ENCODE results near the gene SMC1A.
"Not testable (repeated sequence)": the region's sequence is repeated elsewhere in the genome, so short reads cannot be mapped to it uniquely, and the experiment has no call there.

SMC1A gene

DNA sequence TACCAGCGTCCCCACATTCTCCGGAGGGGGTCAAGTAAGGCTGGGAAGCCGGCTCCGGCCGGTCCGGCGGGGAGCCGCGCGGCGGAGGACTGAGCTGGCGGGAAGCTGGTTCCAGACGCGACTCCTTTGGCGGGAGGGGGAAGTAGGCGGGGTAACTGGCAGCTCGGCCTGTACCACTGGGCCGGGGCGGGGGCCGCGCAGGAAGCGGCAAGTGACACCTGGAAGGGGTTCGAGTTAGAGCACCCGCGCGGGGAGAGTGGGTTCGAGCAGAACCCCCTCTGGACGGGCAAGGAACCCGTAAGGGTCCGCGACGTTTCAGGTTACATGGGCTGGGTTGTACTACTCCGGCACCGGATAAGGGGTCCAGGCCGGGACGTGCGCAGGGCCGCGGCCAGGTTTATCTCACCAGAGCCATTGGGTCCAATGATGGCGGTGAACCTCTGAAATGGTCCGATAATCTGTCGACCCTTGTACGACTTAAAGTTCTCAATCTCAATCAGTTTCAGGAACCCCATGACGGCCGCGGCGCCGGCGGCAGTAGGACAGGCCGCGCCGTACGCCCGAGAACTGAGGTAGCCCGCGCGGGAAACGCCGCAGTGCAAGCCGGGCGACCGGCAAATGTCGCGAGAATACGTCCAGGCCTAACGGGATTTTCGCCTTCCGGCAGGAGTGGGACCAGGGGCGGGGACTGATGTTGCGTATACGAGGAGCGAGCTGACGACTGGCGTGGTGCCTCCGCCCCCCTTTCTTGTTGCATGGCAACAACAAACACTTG, at the start of gene SMC1A:
Gene SMC1A (minus strand): TSS at position 569 of the 775 bp plus-strand sequence. CDS start 54 bp downstream, at position 515.
- peak; percentile 87 for DNase-seq (ENCODE audit: low spot score)

DNA sequence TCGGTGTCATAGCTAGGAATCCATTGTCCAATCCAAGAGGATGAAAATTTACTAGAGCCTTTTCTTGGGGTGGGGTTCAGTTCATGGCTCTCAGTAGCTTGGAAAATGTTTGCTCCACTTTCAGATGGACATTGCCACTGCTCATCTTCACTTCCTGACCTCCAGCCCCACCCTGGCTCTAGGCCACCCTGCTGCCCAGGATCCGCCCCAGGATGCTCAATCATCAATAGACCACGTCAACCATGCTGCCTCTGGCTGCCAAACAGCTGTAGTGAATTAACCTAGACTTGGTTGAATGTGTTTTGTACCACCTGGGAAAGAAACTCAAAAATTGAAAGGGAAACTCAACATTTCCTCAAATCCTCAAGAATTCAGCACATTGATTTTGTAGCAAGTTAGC, 48.9 kb upstream of the SMC1A start:
- no peak for DNase-seq (ENCODE audit: low spot score)

DNA sequence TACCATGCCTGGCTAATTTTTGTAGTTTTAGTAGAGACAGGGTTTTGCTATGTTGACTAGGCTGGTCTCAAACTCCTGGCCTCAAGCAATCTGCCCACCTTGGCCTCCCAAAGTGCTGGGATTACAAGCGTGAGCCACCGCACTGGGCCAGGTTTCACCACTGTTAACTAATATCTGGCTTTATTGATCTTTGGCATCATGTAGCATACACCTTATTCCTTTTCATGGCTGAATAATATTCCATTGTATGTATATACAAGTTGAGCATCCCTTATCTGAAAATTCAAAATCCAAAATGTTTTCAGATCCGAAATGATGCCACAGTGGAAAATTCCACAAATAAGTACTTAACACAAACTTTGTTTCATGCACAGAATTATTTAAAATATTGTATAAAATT, 46.2 kb upstream of the SMC1A start:
- DNase-seq (ENCODE audit: low spot score), result not testable (repeated sequence)

DNA sequence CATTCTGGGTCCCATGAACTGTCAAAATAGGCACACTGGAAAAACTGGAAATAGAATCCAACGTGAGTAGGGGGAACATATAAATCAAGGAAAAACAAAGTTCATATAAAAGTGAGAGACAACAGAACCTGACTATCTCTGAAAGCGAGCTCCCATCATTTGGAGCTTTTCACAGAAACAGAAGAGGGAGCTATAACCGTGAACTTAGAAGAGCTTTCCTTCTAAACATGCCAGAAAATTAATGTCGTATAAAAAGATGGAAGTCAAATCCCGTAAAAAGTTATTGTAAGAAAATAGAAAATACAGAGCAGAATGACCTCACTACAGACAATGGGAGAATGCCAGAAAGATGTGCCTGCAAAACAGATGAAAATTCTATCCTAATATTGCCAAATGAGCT, 35.6 kb upstream of the SMC1A start:
- no peak for DNase-seq (ENCODE audit: low spot score)

DNA sequence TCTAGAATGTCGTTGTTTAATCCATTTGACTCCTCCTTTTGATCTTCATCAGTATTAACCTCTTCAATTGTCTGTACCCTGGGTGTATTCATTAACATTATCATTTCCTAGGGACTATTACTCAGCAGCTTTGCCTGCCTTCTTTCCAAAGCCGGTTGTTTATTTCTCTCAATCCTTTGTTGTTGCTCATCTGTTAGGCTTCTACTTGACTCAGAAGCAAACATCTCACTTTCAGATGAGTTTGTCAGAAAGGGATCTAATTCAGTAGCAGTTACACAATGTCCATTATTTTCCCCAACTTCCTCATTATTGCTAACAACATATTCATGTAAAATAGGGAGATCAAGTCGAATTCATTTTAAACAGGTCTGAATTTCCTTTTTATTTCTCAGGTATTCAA, 33.8 kb upstream of the SMC1A start:
- no peak for DNase-seq (ENCODE audit: low spot score)

DNA sequence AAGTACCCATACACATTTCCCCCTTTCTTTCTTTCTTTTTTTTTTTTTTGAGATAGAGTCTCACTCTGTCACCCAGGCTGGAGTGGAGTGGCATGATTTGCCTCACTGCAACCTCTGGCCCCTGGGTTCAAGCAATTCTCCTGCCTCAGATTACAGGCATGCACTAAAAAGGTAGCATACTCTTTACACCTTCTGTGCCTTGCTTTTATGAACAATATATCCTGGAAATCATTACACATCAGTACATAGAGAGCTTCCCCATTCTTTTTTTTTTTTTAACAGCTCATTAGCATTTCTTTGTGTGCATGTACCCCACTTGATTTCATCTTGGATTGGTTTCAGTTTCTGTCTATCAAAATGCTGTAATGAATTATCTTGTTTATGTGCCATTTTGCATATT, 30.4 kb upstream of the SMC1A start:
- DNase-seq (ENCODE audit: low spot score), result no peak

DNA sequence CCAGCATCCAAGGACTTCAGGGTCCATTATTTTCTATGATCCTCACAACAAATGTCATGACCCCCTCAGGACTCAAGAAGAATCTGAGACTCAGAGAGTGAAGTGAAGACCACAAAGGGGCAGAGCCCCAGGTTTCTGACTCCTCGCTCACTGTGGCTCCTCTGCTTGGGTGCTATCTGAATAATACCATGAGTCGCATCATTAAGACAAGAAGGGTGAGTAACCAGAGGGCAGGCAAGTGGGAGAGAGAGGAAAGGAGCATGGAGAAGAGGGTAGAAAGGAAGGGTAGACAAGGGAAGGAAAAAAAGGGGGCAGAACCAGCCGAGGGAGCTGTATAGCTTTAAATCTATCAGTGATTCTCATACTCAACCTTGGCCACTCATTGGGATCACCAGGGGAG, 27.2 kb upstream of the SMC1A start:
- DNase-seq (ENCODE audit: low spot score), result no peak

DNA sequence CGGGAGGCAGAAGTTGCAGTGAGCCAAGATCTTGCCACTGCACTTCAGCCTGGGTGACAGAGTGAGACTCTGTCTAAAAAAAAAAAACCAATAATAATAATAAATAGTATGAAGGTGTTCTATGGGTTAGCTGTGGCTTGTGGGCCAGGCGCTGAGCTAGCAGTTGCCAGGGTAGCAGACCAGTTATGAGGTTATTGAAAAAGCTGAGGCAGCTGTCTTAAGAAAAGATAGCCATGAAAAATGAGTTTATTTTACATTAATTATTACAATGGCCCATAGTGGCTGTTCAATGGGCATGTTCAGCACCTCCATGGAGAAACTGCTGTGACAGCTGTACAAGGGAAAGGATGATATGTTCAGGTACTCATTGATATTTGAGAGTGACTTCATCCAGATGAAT, 25.0 kb upstream of the SMC1A start:
- DNase-seq (ENCODE audit: low spot score), result no peak

DNA sequence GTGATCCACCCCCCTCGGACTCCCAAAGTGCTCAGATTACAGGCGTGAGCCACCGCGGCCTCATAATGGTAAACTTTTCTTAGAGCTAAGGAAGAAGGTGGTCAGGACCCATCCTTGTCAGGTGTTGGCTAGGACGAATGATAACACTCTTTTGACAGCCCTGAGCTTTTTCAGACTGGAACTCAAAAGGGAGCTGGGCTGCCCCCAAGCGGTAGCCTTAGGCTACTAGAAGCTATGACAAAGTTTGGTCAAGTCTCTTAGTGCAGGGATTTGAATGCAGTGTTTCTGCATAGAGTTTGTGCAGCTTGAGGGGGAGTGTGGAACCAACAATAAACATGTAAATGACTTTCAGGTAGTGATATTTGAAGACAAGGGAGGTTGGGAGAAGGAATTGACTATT, 23.5 kb upstream of the SMC1A start:
- peak; percentile 3 for DNase-seq (ENCODE audit: low spot score)

DNA sequence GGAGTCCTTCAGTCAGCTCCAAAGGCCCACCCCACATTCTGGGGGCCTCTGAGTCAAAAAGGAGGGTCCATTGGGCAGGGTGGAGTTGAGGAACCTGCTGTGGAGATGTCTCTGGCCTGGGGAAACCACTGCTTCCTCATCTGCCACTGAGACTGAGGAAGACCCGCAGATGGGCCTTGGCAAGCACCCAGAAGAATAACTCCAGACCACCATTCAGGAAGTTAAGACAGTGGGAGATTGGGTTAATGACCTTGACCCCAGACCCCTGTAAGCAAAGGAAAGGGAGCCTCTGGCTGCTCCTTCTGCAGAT, 19.8 kb upstream of the SMC1A start:
- no peak for DNase-seq (ENCODE audit: low spot score)

DNA sequence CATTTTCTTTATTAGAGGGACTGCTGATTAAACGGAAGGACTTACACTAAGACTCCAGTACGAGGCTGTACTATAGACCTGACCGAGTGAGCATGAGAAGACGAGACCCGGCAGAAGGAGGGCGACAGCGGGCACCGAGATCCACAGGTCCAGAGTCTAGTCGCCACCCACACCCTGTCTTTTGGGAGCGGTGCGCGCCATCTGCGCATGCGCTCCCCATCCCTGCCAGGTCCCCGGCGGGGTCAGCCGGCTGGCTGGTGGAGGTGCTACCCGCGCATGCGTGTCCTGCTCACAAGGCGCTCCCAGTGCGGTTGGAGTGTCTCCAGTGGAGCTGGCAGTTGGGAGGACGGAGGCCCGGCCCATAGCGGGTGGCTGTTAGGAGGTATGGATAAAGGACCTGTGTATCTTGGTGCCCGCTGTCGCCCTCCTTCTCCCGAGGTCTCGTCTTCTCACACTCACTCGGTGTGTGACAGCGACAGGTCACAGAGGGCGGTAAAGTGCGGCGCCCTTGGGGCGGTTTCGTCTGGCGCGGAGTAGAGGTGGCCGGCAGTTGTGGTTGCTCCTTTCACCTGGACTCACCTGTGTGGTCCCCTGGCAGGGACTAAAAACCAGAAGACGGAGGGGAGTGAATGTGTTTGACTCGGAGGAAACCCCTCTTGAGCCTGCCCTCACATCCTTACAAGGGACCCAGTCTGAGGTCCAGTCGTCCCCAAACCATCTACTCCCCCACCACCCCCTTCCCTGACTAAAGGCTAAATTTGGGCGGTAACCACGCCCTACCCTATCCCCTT, 19.3 kb upstream of the SMC1A start:
- peak; percentile 84 for DNase-seq (ENCODE audit: low spot score)

DNA sequence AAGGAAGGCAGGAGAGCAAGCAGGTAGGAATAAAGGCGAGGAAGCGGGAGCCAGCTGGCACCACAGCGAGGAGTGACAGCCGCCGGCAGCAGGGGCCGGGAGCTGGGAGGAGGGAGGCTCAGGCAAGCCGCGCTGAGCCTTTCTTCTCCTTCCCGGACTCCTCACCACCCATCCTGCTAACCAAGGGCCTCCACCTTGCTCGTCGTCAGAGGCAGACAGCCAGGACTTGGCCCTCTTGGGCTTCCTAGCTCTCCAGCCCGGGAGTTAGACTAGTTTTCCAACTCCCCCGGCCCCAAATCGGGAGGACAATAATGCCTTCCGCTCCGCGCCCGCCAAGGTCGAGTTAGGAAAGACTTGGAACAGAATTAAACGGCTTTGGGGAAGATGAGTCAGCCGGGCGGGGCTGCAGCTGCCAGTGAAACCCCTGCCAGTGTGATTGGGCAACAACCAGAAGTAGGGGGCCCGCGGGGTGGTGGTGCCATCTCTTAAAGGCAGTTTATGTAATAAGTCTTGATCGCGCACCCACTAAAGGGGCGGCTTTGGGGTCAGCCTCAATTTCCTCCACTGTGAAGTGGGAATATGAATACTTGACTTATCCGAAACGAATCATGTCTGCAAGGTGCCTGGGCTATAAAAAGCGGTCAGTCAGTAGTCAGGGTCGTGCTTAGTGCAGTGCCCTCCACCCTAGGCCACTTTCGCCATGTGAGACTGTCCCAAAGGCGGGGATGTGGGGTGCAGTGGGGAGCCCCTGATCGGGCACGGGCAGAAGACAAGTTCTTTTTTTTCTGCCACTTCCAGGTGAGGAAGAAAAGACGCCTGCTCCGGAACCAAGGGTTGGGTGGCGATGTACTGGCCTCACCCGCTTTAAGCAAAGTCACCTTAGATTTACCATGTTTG, 18.4 kb upstream of the SMC1A start:
- DNase-seq (ENCODE audit: low spot score), result peak; percentile 51

DNA sequence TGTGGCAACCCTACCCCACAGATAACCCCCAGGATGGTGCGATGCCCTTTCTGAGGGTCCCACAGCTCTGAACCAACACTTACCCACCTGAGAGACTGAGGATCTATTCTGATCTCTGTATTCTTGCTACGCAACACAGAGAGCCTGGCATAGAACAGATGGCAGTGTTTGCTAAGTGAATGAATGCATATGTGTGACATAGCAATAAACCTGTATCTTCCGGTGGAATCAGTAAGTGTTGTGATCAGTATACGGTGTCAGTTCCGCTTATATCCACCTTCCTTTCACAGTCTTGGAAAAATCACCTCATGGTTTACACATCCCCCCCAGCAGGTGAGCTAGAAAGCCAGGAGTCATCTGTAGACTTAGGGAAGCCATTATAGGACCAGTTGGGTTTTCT, 17.6 kb upstream of the SMC1A start:
- no peak for DNase-seq (ENCODE audit: low spot score)

DNA sequence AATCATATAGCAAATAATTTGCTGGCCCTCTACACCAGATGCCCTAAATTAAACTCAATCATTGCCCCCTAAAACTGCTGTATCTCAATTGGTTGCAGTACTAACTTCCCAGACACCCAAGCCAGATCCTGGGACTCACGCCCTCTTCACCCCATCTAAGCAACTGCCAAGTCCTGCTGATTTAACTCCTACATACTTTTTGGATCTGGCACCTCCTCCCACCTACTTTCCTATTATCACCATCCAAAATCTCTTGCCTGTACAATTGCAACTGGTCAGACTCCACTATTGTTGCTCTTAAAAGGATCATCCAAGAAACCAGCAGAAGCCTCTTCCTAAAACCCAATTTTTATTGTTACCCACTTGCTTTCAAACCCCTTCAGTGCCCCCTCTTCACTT, 16.4 kb upstream of the SMC1A start:
- DNase-seq (ENCODE audit: low spot score), result no peak

DNA sequence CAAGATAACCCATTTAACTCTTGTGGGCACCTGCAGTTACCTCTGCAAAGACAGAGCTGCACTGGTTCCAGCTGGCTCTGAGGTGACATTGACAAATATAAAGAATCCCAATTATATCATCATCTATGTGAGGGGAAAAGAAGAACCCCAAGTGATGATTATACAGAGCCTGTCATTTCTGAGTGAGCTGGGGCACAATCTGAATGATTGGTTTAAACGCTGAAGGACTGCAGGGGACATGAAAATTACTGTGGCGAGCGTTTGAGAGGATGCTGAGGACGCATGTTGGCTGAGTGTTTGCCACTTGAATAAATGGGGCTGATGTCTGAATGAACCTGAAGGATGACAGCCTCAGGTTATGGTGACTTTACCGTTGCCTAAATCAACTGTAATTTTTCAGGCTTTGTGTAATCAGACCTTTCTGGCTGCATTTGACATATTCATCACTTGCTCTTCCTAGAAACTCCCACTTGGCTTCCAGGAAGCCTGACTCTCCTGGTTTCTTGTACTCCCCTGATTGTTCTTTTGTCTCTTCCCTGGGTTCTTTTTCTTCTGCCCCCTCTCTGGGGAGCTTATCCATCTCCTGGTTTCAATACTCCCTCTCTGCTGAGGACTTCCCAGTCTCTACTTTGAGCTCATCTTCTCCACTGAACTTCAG, 15.8 kb upstream of the SMC1A start:
- no peak for DNase-seq (ENCODE audit: low spot score)

DNA sequence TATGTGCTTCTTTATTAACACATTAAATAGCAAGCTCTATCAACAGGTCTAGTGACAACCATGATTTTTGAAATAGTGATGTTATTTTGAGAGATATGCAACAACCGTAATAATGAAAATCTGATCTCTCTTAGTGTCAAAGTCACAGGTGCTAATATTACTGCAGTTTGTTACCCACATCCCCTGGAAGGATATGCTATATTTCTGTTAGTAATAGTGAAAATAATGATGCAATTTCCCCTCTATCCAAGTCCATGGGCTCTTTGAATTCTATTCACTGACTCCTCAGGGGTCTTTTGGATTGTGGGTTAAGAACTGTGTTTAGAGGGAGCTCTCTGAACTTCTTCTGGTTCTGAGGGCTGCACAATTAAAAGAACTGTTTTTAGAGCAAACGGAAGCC, 14.8 kb upstream of the SMC1A start:
- DNase-seq (ENCODE audit: low spot score), result no peak

DNA sequence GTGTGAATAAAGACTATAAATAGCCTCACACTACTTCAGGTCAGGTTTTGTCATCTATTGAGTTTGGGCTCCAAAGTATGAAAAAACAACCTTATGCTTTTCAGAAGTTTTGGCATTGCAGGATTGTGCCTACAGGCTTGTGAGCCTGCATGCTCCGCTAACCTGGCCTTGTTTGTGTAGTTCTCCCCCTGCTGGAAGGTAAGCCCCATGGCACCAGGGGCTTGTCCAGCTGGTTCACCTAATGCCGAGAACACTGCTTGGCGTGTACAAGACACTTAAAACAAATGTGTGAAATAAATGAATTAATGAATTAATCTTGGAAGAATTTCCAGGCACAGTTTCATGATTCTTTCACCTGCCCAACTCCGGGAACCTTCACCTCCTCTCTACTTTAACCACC, 13.5 kb upstream of the SMC1A start:
- peak; percentile 58 for DNase-seq (ENCODE audit: low spot score)

DNA sequence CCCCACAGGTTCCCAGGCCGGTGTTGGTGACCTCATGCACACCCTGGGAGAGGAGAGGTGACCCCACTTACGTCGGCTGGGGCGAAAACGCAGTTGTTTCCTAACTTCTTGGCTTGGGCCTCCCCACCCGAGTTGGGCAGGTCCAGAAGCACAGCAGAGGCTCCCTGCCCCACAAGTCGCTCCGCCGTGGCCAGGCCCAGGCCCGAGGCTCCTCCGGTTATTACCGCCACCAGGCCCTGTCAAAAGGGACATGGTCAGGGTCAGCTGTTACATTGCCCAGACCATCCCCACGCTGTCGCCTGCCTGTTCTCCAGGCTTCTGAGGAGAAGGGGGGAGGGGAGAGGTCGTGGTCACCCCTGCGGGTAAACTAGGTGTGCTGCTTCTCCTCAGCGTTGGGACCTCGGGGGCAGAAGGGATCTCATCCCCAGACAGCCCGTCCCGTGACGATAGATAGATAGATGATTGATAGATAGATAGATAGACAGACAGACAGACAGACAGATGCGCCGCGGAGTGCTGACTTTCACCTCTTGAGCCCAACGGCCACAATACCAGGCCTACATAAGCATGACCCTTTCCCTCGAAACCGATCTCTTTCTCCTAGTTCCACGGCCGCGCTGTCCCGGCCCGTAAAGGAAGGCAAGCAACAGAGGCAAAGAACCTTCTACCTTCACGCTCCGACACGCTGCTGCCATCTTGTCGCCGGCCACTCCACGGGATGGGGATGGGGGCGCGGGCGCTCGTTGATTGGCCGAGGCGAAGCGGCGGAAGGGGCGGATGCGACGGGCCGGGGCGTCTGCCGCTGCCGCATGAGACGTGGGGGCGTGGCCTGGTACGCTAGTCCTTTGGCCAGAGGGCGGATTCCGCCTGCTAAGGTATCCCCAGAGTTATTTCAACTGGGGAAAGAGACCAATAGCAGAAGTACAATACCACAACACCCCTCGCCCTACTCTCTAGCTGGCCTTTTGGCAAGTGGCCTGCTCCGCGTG, 11.5 kb upstream of the SMC1A start, which contains the start of gene HSD17B10:
Gene HSD17B10 (minus strand): TSS at position 720 of the 989 bp plus-strand sequence. CDS start 25 bp downstream, at position 695.
- peak; percentile 84 for DNase-seq (ENCODE audit: low spot score)

DNA sequence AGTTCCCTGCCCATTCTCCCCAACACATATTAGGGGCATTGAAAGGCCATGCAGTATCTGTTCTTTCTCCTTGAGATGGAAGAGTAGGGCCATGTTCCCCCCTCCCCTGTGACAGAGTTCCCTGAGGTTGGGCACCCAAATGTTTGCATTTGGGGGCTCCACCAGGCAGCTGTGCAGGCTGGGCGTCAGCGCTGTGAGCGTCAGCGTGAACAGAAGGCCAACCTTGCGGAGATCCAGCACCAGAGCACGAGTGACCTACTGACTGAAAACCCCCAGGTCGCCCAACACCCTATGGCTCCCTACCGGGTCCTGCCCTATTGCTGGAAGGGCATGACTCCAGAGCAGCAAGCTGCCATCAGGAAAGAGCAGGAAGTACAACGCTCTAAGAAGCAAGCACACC, 7.8 kb upstream of the SMC1A start:
- no peak for DNase-seq (ENCODE audit: low spot score)

DNA sequence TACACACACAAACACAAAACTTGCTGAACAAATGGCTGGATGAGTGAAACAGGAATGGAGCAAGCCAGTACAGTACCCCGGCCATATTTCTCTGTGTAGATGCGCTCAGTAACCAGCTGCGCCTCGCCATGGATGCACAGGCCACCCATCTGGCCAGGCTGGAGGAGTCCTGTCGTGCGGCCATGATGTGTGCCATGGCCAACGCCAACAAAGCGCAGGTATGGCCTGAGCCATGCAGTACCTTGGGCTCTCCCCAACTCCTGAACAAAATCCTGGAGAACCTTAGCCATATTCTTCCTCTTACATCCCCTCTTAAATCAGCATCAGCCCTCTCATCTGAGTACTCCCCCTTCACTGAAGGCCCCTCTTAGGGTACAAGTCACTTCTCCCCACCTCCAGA, 7.3 kb upstream of the SMC1A start:
- DNase-seq (ENCODE audit: low spot score), result no peak

DNA sequence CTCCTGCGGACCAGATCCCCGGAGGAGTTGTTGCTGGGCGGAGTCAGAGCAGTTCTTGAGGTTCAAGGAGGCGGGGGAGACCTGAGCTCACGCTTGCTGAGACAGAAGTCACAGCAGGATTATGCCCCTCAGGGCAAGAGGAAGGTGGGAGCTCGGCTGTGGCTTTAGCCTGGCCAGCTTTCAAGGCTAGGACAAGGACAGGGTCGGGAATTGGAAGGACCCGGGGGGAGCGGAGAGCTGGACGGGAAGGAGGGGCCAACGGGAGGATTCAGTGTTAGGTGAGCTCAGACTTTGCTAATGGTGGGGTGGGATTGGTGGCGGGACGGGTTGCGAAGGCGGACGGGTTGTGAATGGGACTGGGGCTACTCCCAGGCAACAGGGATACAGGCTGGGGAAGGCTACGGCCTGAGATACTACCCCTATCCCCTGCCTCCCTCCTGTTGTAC, 430 bp upstream of the SMC1A start, which contains the start of gene RIBC1:
Gene RIBC1 (plus strand): TSS at position 13 of the 446 bp plus-strand sequence. CDS start 3,404 bp downstream, outside the sequence.
- no peak for DNase-seq (ENCODE audit: low spot score)

Measured in LoVo (cell line).